Coronary artery (tissue), 2 donors: ENCODE results near the gene ECM1.

ENCODE experiments used
- DNase-seq: peaks from one replicate; pipeline ENCODE4 v3.0.0-alpha.2; 2017; ENCODE audit warnings: low spot score
- H3K27ac ChIP-seq, 2 donors: fragments of 200-600 bp; sonication (generic); one replicate each; pipeline ENCODE4 v1.5.1; 2016 to 2019
- H3K4me3 ChIP-seq: fragments of 200-600 bp; sonication (generic); 2 replicates; pipeline ENCODE4 v1.5.1; 2016; ENCODE audit warnings: mild to moderate bottlenecking, moderate library complexity
- CTCF ChIP-seq: fragments of 200-600 bp; sonication (generic); IDR thresholded peaks from one replicate; pipeline ENCODE4 v1.5.1; 2019; ENCODE audit warnings: antibody characterized with exemption

ECM1 gene

GRCh38 chr1:150530491-150531159 lies 22.7 kb downstream of the ECM1 start:
- no peak for TF ChIP-seq CTCF
- no peak overlapping the region for H3K4me3 ChIP-seq
- no peak for DNase-seq
- no peak overlapping the region for H3K27ac ChIP-seq

- peak; percentile 11 for TF ChIP-seq CTCF
These were observed 25.0 kb downstream of the ECM1 start for GRCh38 chr1:150532860-150533259.

GRCh38 chr1:150534002-150534401 lies 26.1 kb downstream of the ECM1 start:
- no peak for DNase-seq
- TF ChIP-seq CTCF, result no peak
- Histone ChIP-seq H3K27ac (peak overlapping the region; percentile 68 to 72), H3K4me3 (no peak overlapping the region)

More at GRCh38 chr1:150532860-150533259, 25.0 kb downstream of the ECM1 start:
- no peak for DNase-seq
- Histone ChIP-seq H3K4me3 (no peak overlapping the region), H3K27ac (peak overlapping the region; percentile 63 to 84)

- no peak for TF ChIP-seq CTCF
- Histone ChIP-seq H3K27ac (peak overlapping the region; percentile 19 to 72), H3K4me3 (no peak overlapping the region)
- DNase-seq, result no peak
These were observed 27.8 kb downstream of the ECM1 start for GRCh38 chr1:150535511-150536287.

GRCh38 chr1:150536836-150537731 lies 29.2 kb downstream of the ECM1 start:
- no peak for TF ChIP-seq CTCF
- peak overlapping the region; percentile 76 to 89 for H3K27ac ChIP-seq
- H3K4me3 ChIP-seq, result no peak overlapping the region
- no peak for DNase-seq

- Histone ChIP-seq H3K27ac (peak overlapping the region; percentile 76 to 89), H3K4me3 (no peak overlapping the region)
- TF ChIP-seq CTCF, result no peak
- no peak for DNase-seq
These were observed 30.1 kb downstream of the ECM1 start for GRCh38 chr1:150537732-150538684.
